PFSK-1 (cell line): ENCODE measurements around the gene GLIS1.

Experiments used
- POLR2AphosphoS5 ChIP-seq: IDR thresholded peaks from 2 replicates; pipeline ENCODE4 v1.6.1; 2012; ENCODE audit warnings: low read depth, mild to moderate bottlenecking, control low read depth, low read length, moderate library complexity
- SIN3A ChIP-seq: IDR thresholded peaks from 2 replicates; pipeline ENCODE4 v1.6.1; 2012; ENCODE audit warnings: mild to moderate bottlenecking, low read length, moderate library complexity, borderline replicate concordance; ENCODE audit not compliant: insufficient read depth
- TAF1 ChIP-seq: IDR thresholded peaks from 2 replicates; pipeline ENCODE4 v1.6.1; 2012; ENCODE audit warnings: low read length, control low read depth, borderline replicate concordance; ENCODE audit not compliant: insufficient read depth

GRCh38 chr1:53541263-53541625 is 197.7 kb downstream of the GLIS1 start:
- no peak for TF ChIP-seq TAF1
- no peak for TF ChIP-seq SIN3A
- no peak for TF ChIP-seq POLR2AphosphoS5
